H9 (cell line): Measurements from ENCODE around the gene TCERG1L. TPM values are rescaled to one million over a fixed set of nuclear protein-coding genes. Genes with fewer than 3 reads are reported as not detected.

Experiments used
- DNase-seq: peaks from one replicate; pipeline ENCODE4 v3.0.0-alpha.2; 2017
- H2AFZ ChIP-seq: one replicate; pipeline ENCODE4 v1.6.1; 2013; ENCODE audit warnings: mild to moderate bottlenecking, low read length, control low read depth, moderate library complexity
- H2AK5ac ChIP-seq: 2 replicates; pipeline ENCODE4 v1.6.1; 2013; ENCODE audit warnings: low read length, control low read depth, mixed read lengths; ENCODE audit not compliant: insufficient read length
- H2BK120ac ChIP-seq: one replicate; pipeline ENCODE4 v1.6.1; 2013; ENCODE audit warnings: low read depth, mild to moderate bottlenecking, low read length, control low read depth, inconsistent platforms; ENCODE audit not compliant: poor library complexity, severe bottlenecking
- H2BK12ac ChIP-seq: 2 replicates; pipeline ENCODE4 v1.6.1; 2013; ENCODE audit warnings: low read length, control low read depth, mixed read lengths, low read depth; ENCODE audit not compliant: insufficient read length
- H2BK15ac ChIP-seq: 2 replicates; pipeline ENCODE4 v1.6.1; 2013; ENCODE audit warnings: low read depth, low read length, control low read depth
- H2BK20ac ChIP-seq: one replicate; pipeline ENCODE4 v1.6.1; 2013; ENCODE audit warnings: low read depth, mild to moderate bottlenecking, low read length, control low read depth, inconsistent platforms; ENCODE audit not compliant: poor library complexity, severe bottlenecking
- H2BK5ac ChIP-seq: 2 replicates; pipeline ENCODE4 v1.6.1; 2013; ENCODE audit warnings: low read length, control low read depth, mixed read lengths; ENCODE audit not compliant: insufficient read length
- H3K14ac ChIP-seq: 2 replicates; pipeline ENCODE4 v1.6.1; 2013; ENCODE audit warnings: low read length, control low read depth; ENCODE audit not compliant: insufficient read depth
- H3K18ac ChIP-seq: 2 replicates; pipeline ENCODE4 v1.6.1; 2013; ENCODE audit warnings: low read depth, mild to moderate bottlenecking, mixed read lengths, low read length, control low read depth; ENCODE audit not compliant: insufficient read length
- H3K23ac ChIP-seq: 2 replicates; pipeline ENCODE4 v1.6.1; 2013; ENCODE audit warnings: low read length, control low read depth, mixed read lengths, low read depth; ENCODE audit not compliant: insufficient read length
- H3K23me2 ChIP-seq: 2 replicates; pipeline ENCODE4 v1.6.1; 2013; ENCODE audit warnings: low read depth, mild to moderate bottlenecking, mixed read lengths, low read length, control low read depth; ENCODE audit not compliant: insufficient read length, poor library complexity, severe bottlenecking
- H3K27ac ChIP-seq: 2 replicates; pipeline ENCODE4 v1.5.1; 2013; ENCODE audit warnings: low read length, control low read depth, mixed read lengths, low read depth; ENCODE audit not compliant: insufficient read length
- H3K27me3 ChIP-seq: 2 replicates; pipeline ENCODE4 v1.6.1; 2013; ENCODE audit warnings: low read length, control low read depth, inconsistent platforms; ENCODE audit not compliant: insufficient read depth
- H3K4ac ChIP-seq: 2 replicates; pipeline ENCODE4 v1.6.1; 2013; ENCODE audit warnings: low read depth, mild to moderate bottlenecking, control low read depth, inconsistent platforms, low read length, moderate library complexity
- H3K4me1 ChIP-seq: 2 replicates; pipeline ENCODE4 v1.6.1; 2013; ENCODE audit warnings: low read length, control low read depth, inconsistent platforms; ENCODE audit not compliant: insufficient read depth
- H3K4me2 ChIP-seq: 2 replicates; pipeline ENCODE4 v1.6.1; 2013; ENCODE audit warnings: low read length, control low read depth, mixed read lengths; ENCODE audit not compliant: insufficient read length, insufficient read depth
- H3K56ac ChIP-seq: 2 replicates; pipeline ENCODE4 v1.6.1; 2013; ENCODE audit warnings: low read depth, mild to moderate bottlenecking, mixed read lengths, low read length, control low read depth; ENCODE audit not compliant: insufficient read length
- H3K79me1 ChIP-seq: 2 replicates; pipeline ENCODE4 v1.6.1; 2013; ENCODE audit warnings: low read depth, mild to moderate bottlenecking, moderate library complexity, low read length, control low read depth, inconsistent platforms; ENCODE audit not compliant: insufficient read depth, poor library complexity, severe bottlenecking
- H3K79me2 ChIP-seq: 2 replicates; pipeline ENCODE4 v1.6.1; 2013; ENCODE audit warnings: low read length, control low read depth, inconsistent platforms; ENCODE audit not compliant: insufficient read depth
- H3K9ac ChIP-seq: 2 replicates; pipeline ENCODE4 v1.6.1; 2013; ENCODE audit warnings: low read length, control low read depth, mixed read lengths; ENCODE audit not compliant: insufficient read length; ENCODE audit errors: extremely low read depth
- H3K9me3 ChIP-seq: one replicate; pipeline ENCODE4 v1.6.1; 2013; ENCODE audit warnings: low read depth, low read length, inconsistent platforms; ENCODE audit not compliant: control insufficient read depth
- H3T11ph ChIP-seq: one replicate; pipeline ENCODE4 v1.6.1; 2013; ENCODE audit warnings: mild to moderate bottlenecking, low read length, control low read depth, inconsistent platforms
- H4K20me1 ChIP-seq: one replicate; pipeline ENCODE4 v1.6.1; 2013; ENCODE audit not compliant: control insufficient read depth, insufficient read length, insufficient read depth
- H4K5ac ChIP-seq: 2 replicates; pipeline ENCODE4 v1.6.1; 2013; ENCODE audit warnings: low read depth, mild to moderate bottlenecking, mixed read lengths, low read length, control low read depth; ENCODE audit not compliant: insufficient read length
- H4K8ac ChIP-seq: replicated peaks from 2 replicates; pipeline ENCODE4 v1.6.1; 2013; ENCODE audit warnings: low read length, control low read depth, mixed read lengths, low read depth; ENCODE audit not compliant: insufficient read length
- H4K91ac ChIP-seq: 2 replicates; pipeline ENCODE4 v1.6.1; 2013; ENCODE audit warnings: low read depth, mild to moderate bottlenecking, moderate library complexity, mixed read lengths, low read length, control low read depth; ENCODE audit not compliant: insufficient read length
- H3K27ac Mint-ChIP-seq, 3 experiments: 2 replicates in 2 of 3; 3 replicates in 1 of 3; pipeline ENCODE4 v1.8.0; 2020 to 2021; ENCODE audit warnings: mixed read lengths in 3 of 3, mild to moderate bottlenecking in 1 of 3, moderate library complexity in 1 of 3
- H3K27me3 Mint-ChIP-seq: 2 replicates; pipeline ENCODE4 v1.8.0; 2021; ENCODE audit warnings: low read depth, mild to moderate bottlenecking, moderate library complexity, mixed read lengths
- H3K36me3 Mint-ChIP-seq, 3 experiments: 2 replicates in 2 of 3; 3 replicates in 1 of 3; pipeline ENCODE4 v1.8.0; 2020 to 2021; ENCODE audit warnings: low read depth in 3 of 3, mixed read lengths in 3 of 3; ENCODE audit not compliant: insufficient read depth in 1 of 3
- H3K4me1 Mint-ChIP-seq, 2 experiments: 2 replicates each; pipeline ENCODE4 v1.8.0; 2020; ENCODE audit warnings: mixed read lengths in 2 of 2
- H3K4me3 Mint-ChIP-seq, 2 experiments: 2 replicates in 1 of 2; 3 replicates in 1 of 2; pipeline ENCODE4 v1.8.0; 2020 to 2021; ENCODE audit warnings: mild to moderate bottlenecking in 2 of 2, mixed read lengths in 2 of 2, moderate library complexity in 1 of 2
- H3K9me3 Mint-ChIP-seq, 2 experiments: 2 replicates in 1 of 2; 3 replicates in 1 of 2; pipeline ENCODE4 v1.8.0; 2020; ENCODE audit warnings: mild to moderate bottlenecking in 2 of 2, mixed read lengths in 2 of 2, moderate library complexity in 1 of 2
- CTCF ChIP-seq: fragments of 200-600 bp; sonication (generic); conservative IDR thresholded peaks from 3 replicates; pipeline ENCODE4 v1.8.0; 2021; ENCODE audit warnings: antibody characterized with exemption, mild to moderate bottlenecking
- WGBS: extraction: QIAGEN DNeasy Blood & Tissue Kit; methylation state at CpG from one replicate; pipeline ENCODE4 v1.1.7; 2013; ENCODE audit warnings: missing lambda C conversion rate, low lambda C conversion rate, mixed read lengths; ENCODE audit not compliant: insufficient read length; ENCODE audit errors: extremely low coverage; 5-methylcytosine and 5-hydroxymethylcytosine counted together
- total RNA-seq: library from RNA; stranded (reverse); gene quantifications from 2 replicates; pipeline ENCODE4 v1.2.1, GENCODE V29; 2021

The TCERG1L gene
- total RNA-seq, 1 experiment from 2014 or later, result 3.3 TPM

DNA sequence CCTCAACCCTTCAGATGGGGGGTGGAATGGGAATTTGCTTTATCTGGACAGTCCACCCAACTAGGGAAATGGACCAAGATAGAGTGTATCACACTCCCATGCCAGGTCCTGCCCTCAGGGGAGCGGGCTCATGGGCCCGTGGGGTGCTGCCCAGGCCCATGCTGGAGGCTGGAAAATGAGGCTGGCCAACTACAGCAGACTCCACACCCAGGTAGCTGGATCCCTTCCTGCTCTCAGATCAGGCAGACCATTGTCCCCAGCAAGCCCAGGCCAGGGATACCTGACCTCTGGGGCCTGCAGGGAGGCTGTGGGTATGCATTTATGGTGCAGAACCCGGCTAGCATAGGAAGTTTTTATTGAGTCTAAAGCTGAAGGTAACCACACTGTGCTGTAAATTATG is 162.4 kb downstream of the TCERG1L start:
- H3K36me3 Mint-ChIP-seq, result peaks cover 28 to 37% (median 34%) of the 10 kb centered on the region in 3 experiments
- H3K14ac ChIP-seq, result no peak overlapping the region
- H3K4ac ChIP-seq, result no peak overlapping the region
- H3K79me1 ChIP-seq, result no peaks in the 10 kb centered on the region
- H3K23me2 ChIP-seq, result no peaks in the 10 kb centered on the region
- no peak overlapping the region for H4K8ac ChIP-seq
- H3K79me2 ChIP-seq, result no peaks in the 10 kb centered on the region
- no peaks in the 10 kb centered on the region for H4K20me1 ChIP-seq
- H3K27me3 Mint-ChIP-seq, result no peaks in the 10 kb centered on the region; the same call in 1 of the 2 replicates
- H3T11ph ChIP-seq, result no peak overlapping the region
- peaks cover 15 to 28% of the 10 kb centered on the region in 2 experiments for H3K4me1 Mint-ChIP-seq
- H4K91ac ChIP-seq, result no peak overlapping the region
- no peak overlapping the region for H3K27ac ChIP-seq
- H3K4me1 ChIP-seq, result no peaks in the 10 kb centered on the region
- DNase-seq, result no peak
- H3K23ac ChIP-seq, result no peak overlapping the region
- no peak overlapping the region for H2AK5ac ChIP-seq
- no peak overlapping the region for H4K5ac ChIP-seq
- no peak overlapping the region for H2BK120ac ChIP-seq
- no peak overlapping the region for H2BK12ac ChIP-seq
- H3K9me3 ChIP-seq, result no peaks in the 10 kb centered on the region
- TF ChIP-seq CTCF, result no peak
- no peak overlapping the region for H3K27ac Mint-ChIP-seq
- no peak overlapping the region for H3K56ac ChIP-seq
- H3K27me3 ChIP-seq, result no peaks in the 10 kb centered on the region
- no peak overlapping the region for H3K9ac ChIP-seq
- no peak overlapping the region for H2BK15ac ChIP-seq
- no CpG with 5 or more reads among the region's 3 CpGs for WGBS
- H3K4me3 Mint-ChIP-seq, result no peak overlapping the region
- no peak overlapping the region for H3K4me2 ChIP-seq
- no peak overlapping the region for H2AFZ ChIP-seq
- no peak overlapping the region for H3K18ac ChIP-seq
- H2BK5ac ChIP-seq, result no peak overlapping the region
- no peak overlapping the region for H2BK20ac ChIP-seq
- H3K9me3 Mint-ChIP-seq, result peaks cover 28 to 38% of the 10 kb centered on the region in 2 experiments
